A549 (cell line): Measurements from ENCODE around the gene RBM47. TPM values are rescaled to one million over a fixed set of nuclear protein-coding genes. Genes with fewer than 3 reads are reported as not detected.
A peak's percentile ranks its signal among the peaks of the same experiment; 100 is the strongest.

ENCODE experiments used
- ATAC-seq, 2 experiments: fragments of 200-7000 bp in 1 of 2; fragments of >200 bp in 1 of 2; cut with Nextera tagmentation in 1 of 2; cut with Tn5 transposase in 1 of 2; 3 replicates each; pipeline versions ENCODE4 v1.8.0 to v1.9.1; 2018 to 2020; ENCODE audit warnings: mild to moderate bottlenecking in 1 of 2, moderate library complexity in 1 of 2
- CTCF ChIA-PET: fragments of 300-600 bp; sonication (Branson Sonifier 250); formaldehyde crosslinking; extraction: SDS; loops from one replicate; lab custom pipeline; 2021; ENCODE audit warnings: antibody characterized with exemption, inconsistent platforms; lab: Yijun Ruan, JAX
- POLR2A ChIA-PET: fragments of 350-600 bp; formaldehyde crosslinking; extraction: SDS; loops from one replicate; lab custom pipeline; 2021; ENCODE audit warnings: antibody characterized with exemption, inconsistent platforms; lab: Yijun Ruan, JAX
- DNase-seq, 2 experiments: peaks; one replicate each; pipeline versions ENCODE4 v3.0.0 to v3.0.0-alpha.2; 2011 to 2016; ENCODE audit warnings: low read depth in 1 of 2, low spot score in 1 of 2
- FAIRE-seq: peaks from 2 replicates; lab custom pipeline; 2011; peaks lifted over from hg19 to GRCh38; lab: Jason Lieb, UNC
- H3K27ac ChIP-seq, 2 experiments: fragments of >200 bp; sonication (Bioruptor Twin); formaldehyde crosslinking; 3 replicates each; pipeline ENCODE4 v1.5.1; 2016 to 2017
- H3K4me1 ChIP-seq: fragments of >200 bp; sonication (Bioruptor Twin); formaldehyde crosslinking; 3 replicates; pipeline ENCODE4 v1.6.1; 2016
- H3K4me2 ChIP-seq: fragments of >200 bp; sonication (Bioruptor Twin); formaldehyde crosslinking; 3 replicates; pipeline ENCODE4 v1.6.1; 2016
- H3K4me3 ChIP-seq: fragments of >200 bp; sonication (Bioruptor Twin); formaldehyde crosslinking; 3 replicates; pipeline ENCODE4 v1.5.1; 2016
- H3K9me3 ChIP-seq: fragments of >200 bp; sonication (Bioruptor Twin); formaldehyde crosslinking; 3 replicates; pipeline ENCODE4 v1.6.1; 2016
- BHLHE40 ChIP-seq: IDR thresholded peaks from 2 replicates; pipeline ENCODE4 v1.6.1; 2012; ENCODE audit warnings: low read depth, low read length, inconsistent platforms
- CEBPB ChIP-seq, 2 experiments: fragments of >200 bp in 1 of 2; sonication (Bioruptor Twin) in 1 of 2; formaldehyde crosslinking in 1 of 2; IDR thresholded peaks; 2 replicates each; pipeline ENCODE4 v1.6.1; 2012 to 2016
- ELK1 ChIP-seq: fragments of 150-350 bp; IDR thresholded peaks from 2 replicates; pipeline ENCODE4 v1.6.1; 2014; ENCODE audit warnings: low read depth, mild to moderate bottlenecking, low read length
- EP300 ChIP-seq, 2 experiments: fragments of >200 bp; sonication (Bioruptor Twin); formaldehyde crosslinking; IDR thresholded peaks; 2 replicates in 1 of 2; 3 replicates in 1 of 2; pipeline ENCODE4 v1.6.1; 2016 to 2017
- FOSL2 ChIP-seq, 2 experiments: fragments of 450-650 bp in 1 of 2; fragments of >200 bp in 1 of 2; sonication (Bioruptor Twin) in 1 of 2; formaldehyde crosslinking; IDR thresholded peaks; 2 replicates each; pipeline versions ENCODE4 v1.5.0 to v1.6.1; 2016 to 2020; ENCODE audit warnings: mild to moderate bottlenecking in 1 of 2, moderate library complexity in 1 of 2
- FOXS1 ChIP-seq: fragments of 250-450 bp; sonication (Bioruptor Pico); IDR thresholded peaks from 2 replicates; pipeline ENCODE4 v1.5.0; 2020; ENCODE audit warnings: mild to moderate bottlenecking, moderate library complexity
- GATA3 ChIP-seq: IDR thresholded peaks from 2 replicates; pipeline ENCODE4 v1.6.1; 2012; ENCODE audit warnings: borderline replicate concordance
- HDAC2 ChIP-seq: fragments of 200-600 bp; sonication (generic); IDR thresholded peaks from 2 replicates; pipeline ENCODE4 v1.6.1; 2016
- HOXA7 ChIP-seq: fragments of 250-450 bp; sonication (Bioruptor Pico); IDR thresholded peaks from 2 replicates; pipeline ENCODE4 v1.5.0; 2020; ENCODE audit warnings: mild to moderate bottlenecking, moderate library complexity
- HOXB5 ChIP-seq: fragments of 250-450 bp; sonication (Bioruptor Pico); IDR thresholded peaks from 2 replicates; pipeline ENCODE4 v1.5.0; 2020; ENCODE audit warnings: mild to moderate bottlenecking, moderate library complexity
- JUN ChIP-seq, 2 experiments: fragments of >200 bp; sonication (Bioruptor Twin); formaldehyde crosslinking; IDR thresholded peaks; 2 replicates in 1 of 2; 3 replicates in 1 of 2; pipeline ENCODE4 v1.6.1; 2016 to 2017
- JUNB ChIP-seq: fragments of >200 bp; sonication (Bioruptor Twin); formaldehyde crosslinking; IDR thresholded peaks from 2 replicates; pipeline ENCODE4 v1.6.1; 2016
- KDM5A ChIP-seq: fragments of 200-600 bp; sonication (generic); IDR thresholded peaks from 2 replicates; pipeline ENCODE4 v1.6.1; 2016; ENCODE audit warnings: antibody characterized with exemption, mild to moderate bottlenecking
- MAFK ChIP-seq: fragments of 450-650 bp; IDR thresholded peaks from 2 replicates; pipeline ENCODE4 v1.6.1; 2014; ENCODE audit not compliant: partially characterized antibody
- NFE2L2 ChIP-seq: fragments of 150-350 bp; conservative IDR thresholded peaks from 2 replicates; pipeline ENCODE4 v1.6.1; 2014; ENCODE audit warnings: low read length
- NPAS2 ChIP-seq: fragments of 250-450 bp; sonication (Bioruptor Pico); IDR thresholded peaks from 2 replicates; pipeline ENCODE4 v1.8.0; 2022; ENCODE audit warnings: mild to moderate bottlenecking, moderate library complexity, borderline replicate concordance
- PHF8 ChIP-seq: fragments of 200-600 bp; sonication (generic); IDR thresholded peaks from 2 replicates; pipeline ENCODE4 v1.6.1; 2016; ENCODE audit warnings: low read depth, mild to moderate bottlenecking, antibody characterized with exemption, moderate library complexity, borderline replicate concordance
- POLR2AphosphoS2 ChIP-seq: conservative IDR thresholded peaks from 2 replicates; pipeline ENCODE4 v1.6.1; 2012; ENCODE audit warnings: low read length, improper control_type of control experiment, inconsistent platforms
- RAD21 ChIP-seq, 2 experiments: fragments of >200 bp in 1 of 2; sonication (Bioruptor Twin) in 1 of 2; formaldehyde crosslinking in 1 of 2; IDR thresholded peaks in 1 of 2; conservative IDR thresholded peaks in 1 of 2; 2 replicates in 1 of 2; 3 replicates in 1 of 2; pipeline ENCODE4 v1.6.1; 2012 to 2018; ENCODE audit warnings: inconsistent platforms in 1 of 2
- SMC3 ChIP-seq: fragments of >200 bp; sonication (Bioruptor Twin); formaldehyde crosslinking; IDR thresholded peaks from 3 replicates; pipeline ENCODE4 v1.6.1; 2018; ENCODE audit warnings: inconsistent platforms
- ZFP36 ChIP-seq: fragments of 450-650 bp; IDR thresholded peaks from 2 replicates; pipeline ENCODE4 v1.6.1; 2014; ENCODE audit warnings: borderline replicate concordance; ENCODE audit not compliant: partially characterized antibody
- ZNF302 ChIP-seq: fragments of 250-450 bp; sonication (Bioruptor Pico); IDR thresholded peaks from 2 replicates; pipeline ENCODE4 v1.9.0; 2021; ENCODE audit warnings: inconsistent platforms, mild to moderate bottlenecking, moderate library complexity
- ZSCAN20 ChIP-seq: fragments of 250-450 bp; sonication (Bioruptor Pico); IDR thresholded peaks from 2 replicates; pipeline ENCODE4 v1.8.0; 2022; ENCODE audit warnings: mild to moderate bottlenecking, moderate library complexity
- WGBS: methylation state at CpG from one replicate; pipeline ENCODE4 v1.1.6; 2017; ENCODE audit errors: missing lambda C conversion rate; 5-methylcytosine and 5-hydroxymethylcytosine counted together
- polyA plus RNA-seq, 4 experiments: library from polyadenylated mRNA; depleted of rRNA in 3 of 4; stranded (reverse); fragments of >200 nt; fragmentation: RNase III in 1 of 4; extraction: RNeasy Plus Mini Kit Qiagen cat#74134 plus additional on column Dnase treatment in 1 of 4; gene quantifications; 2 replicates in 3 of 4; 3 replicates in 1 of 4; pipeline ENCODE4 v1.2.3, GENCODE V29; 2011 to 2017
- TF ChIP-seq, protein P1 (sequence below): fragments of 200-600 bp; sonication (generic); IDR thresholded peaks from 2 replicates; pipeline ENCODE4 v1.6.1; 2016; ENCODE audit warnings: antibody characterized with exemption, mild to moderate bottlenecking, moderate library complexity
- TF ChIP-seq, protein P2 (sequence below): IDR thresholded peaks from 2 replicates; pipeline ENCODE4 v1.6.1; 2012; ENCODE audit warnings: low read depth, borderline replicate concordance
- TF ChIP-seq, protein P3 (sequence below): fragments of >200 bp; sonication (Bioruptor Twin); formaldehyde crosslinking; IDR thresholded peaks from 2 replicates; pipeline ENCODE4 v1.6.1; 2016
- TF ChIP-seq, protein P4 (sequence below): IDR thresholded peaks from 2 replicates; pipeline ENCODE4 v1.6.1; 2012

The RBM47 gene
- polyA plus RNA-seq, 2 of the 4 experiments (the other 2 are of a cell fraction) = 38.1 to 43.3 TPM

- ATAC-seq = peak; percentile 71 to 81; a peak in 5 of 6 replicates
- H3K9me3 ChIP-seq = no peaks in the 10 kb centered on the region
- peak overlapping the region; percentile 60 to 79 for H3K27ac ChIP-seq
- H3K4me2 ChIP-seq = peak overlapping the region; percentile 55
- CTCF ChIA-PET = interaction anchor here (1.5 kb wide), 1 partner anchor 11 kb away, joined by 3 read pairs; no protein-coding TSS in a partner anchor
- TF ChIP-seq EP300 (IDR thresholded peaks at IDR 0.05) = peak; percentile 74 to 77; a peak in 3 of 5 replicates
- TF ChIP-seq CEBPB (IDR thresholded peaks at IDR 0.05) = peak; percentile 84 to 86
- TF ChIP-seq HOXB5 = no peak
- TF ChIP-seq ZNF302 (CRISPR knock-in tag) = no peak
- TF ChIP-seq, protein P1, sequence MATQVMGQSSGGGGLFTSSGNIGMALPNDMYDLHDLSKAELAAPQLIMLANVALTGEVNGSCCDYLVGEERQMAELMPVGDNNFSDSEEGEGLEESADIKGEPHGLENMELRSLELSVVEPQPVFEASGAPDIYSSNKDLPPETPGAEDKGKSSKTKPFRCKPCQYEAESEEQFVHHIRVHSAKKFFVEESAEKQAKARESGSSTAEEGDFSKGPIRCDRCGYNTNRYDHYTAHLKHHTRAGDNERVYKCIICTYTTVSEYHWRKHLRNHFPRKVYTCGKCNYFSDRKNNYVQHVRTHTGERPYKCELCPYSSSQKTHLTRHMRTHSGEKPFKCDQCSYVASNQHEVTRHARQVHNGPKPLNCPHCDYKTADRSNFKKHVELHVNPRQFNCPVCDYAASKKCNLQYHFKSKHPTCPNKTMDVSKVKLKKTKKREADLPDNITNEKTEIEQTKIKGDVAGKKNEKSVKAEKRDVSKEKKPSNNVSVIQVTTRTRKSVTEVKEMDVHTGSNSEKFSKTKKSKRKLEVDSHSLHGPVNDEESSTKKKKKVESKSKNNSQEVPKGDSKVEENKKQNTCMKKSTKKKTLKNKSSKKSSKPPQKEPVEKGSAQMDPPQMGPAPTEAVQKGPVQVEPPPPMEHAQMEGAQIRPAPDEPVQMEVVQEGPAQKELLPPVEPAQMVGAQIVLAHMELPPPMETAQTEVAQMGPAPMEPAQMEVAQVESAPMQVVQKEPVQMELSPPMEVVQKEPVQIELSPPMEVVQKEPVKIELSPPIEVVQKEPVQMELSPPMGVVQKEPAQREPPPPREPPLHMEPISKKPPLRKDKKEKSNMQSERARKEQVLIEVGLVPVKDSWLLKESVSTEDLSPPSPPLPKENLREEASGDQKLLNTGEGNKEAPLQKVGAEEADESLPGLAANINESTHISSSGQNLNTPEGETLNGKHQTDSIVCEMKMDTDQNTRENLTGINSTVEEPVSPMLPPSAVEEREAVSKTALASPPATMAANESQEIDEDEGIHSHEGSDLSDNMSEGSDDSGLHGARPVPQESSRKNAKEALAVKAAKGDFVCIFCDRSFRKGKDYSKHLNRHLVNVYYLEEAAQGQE = no peak
- TF ChIP-seq FOSL2 (IDR thresholded peaks at IDR 0.05) = peak; percentile 66
- TF ChIP-seq FOSL2 (CRISPR knock-in tag; IDR thresholded peaks at IDR 0.05) = peak; percentile 58; the same call in 1 of the 2 replicates
- TF ChIP-seq NPAS2 = no peak
- TF ChIP-seq JUN (IDR thresholded peaks at IDR 0.05) = peak; percentile 63 to 69; a peak in 3 of 5 replicates
- no peak for TF ChIP-seq BHLHE40
- TF ChIP-seq POLR2AphosphoS2 = no peak
- peak in 1 of 2 experiments; percentile 29; a peak in 1 of 5 replicates for TF ChIP-seq RAD21 (conservative IDR thresholded peaks at IDR 0.05 in 1 of 2, IDR thresholded peaks at IDR 0.05 in 1 of 2)
- TF ChIP-seq JUNB = peak; percentile 77
- TF ChIP-seq FOXS1 = no peak
- peak; percentile 37; the same call in 1 of the 2 replicates for TF ChIP-seq GATA3
- TF ChIP-seq, protein P2, sequence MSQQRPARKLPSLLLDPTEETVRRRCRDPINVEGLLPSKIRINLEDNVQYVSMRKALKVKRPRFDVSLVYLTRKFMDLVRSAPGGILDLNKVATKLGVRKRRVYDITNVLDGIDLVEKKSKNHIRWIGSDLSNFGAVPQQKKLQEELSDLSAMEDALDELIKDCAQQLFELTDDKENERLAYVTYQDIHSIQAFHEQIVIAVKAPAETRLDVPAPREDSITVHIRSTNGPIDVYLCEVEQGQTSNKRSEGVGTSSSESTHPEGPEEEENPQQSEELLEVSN = no peak
- TF ChIP-seq, protein P3, sequence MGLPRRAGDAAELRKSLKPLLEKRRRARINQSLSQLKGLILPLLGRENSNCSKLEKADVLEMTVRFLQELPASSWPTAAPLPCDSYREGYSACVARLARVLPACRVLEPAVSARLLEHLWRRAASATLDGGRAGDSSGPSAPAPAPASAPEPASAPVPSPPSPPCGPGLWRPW = peak; percentile 44; the same call in 1 of the 2 replicates
- TF ChIP-seq NFE2L2 = no peak
- TF ChIP-seq, all 56 proteins: peak for 8
- no peak overlapping the region for H3K4me3 ChIP-seq
- 91% methylated on average over 1 of the region's 1 CpG for WGBS
- DNase-seq (peak in 1 of 2 experiments; percentile 52), FAIRE-seq (no peak)
- peaks cover 78% of the 10 kb centered on the region for H3K4me1 ChIP-seq
- POLR2A ChIA-PET = no interaction called here
Observed at GRCh38 chr4:40486534-40486933, 143.1 kb downstream of the RBM47 start.

DNA sequence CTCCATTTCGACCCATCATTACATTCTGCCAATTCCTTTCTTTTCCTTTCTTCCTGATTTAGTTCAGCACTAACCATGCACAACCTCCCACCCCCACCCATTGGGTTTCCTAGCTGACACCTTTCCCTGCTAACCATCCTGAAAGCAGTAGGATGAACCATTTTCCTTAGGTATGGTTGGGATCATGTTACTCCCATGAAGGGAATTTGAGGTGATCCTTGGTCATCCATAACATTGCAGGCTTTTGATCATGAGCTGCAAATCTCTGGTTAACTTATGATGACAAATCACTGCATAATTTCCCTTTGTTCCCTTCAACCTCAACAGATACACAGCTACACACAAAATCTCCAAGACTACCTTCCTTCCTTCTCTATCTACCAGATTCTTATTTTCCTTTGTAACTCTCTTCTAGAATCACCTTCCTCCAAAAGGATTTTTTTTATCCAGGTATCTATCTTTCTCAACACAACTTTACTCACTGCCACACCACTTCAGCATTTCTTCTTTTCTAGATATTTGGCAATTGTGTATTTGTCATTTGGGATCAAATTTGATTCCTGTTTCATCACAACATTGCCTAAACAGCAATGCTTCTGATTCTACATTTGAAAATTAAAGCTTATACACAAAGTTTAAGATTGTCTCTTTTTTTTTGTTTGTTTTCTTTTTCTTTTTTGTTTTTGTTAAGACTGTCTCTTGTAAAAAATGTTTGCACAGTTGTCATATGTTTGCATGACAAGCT is 145.1 kb downstream of the RBM47 start:
- 88% methylated on average over 1 of the region's 1 CpG for WGBS
- ChIA-PET CTCF (interaction anchor here (0.8 to 1.2 kb wide), 4 partner anchors 31 to 216 kb away, joined by 3 to 5 read pairs (median 3); no protein-coding TSS in a partner anchor), POLR2A (no interaction called here)
- Histone ChIP-seq H3K4me3 (no peak overlapping the region), H3K9me3 (no peaks in the 10 kb centered on the region), H3K27ac (peak overlapping the region; percentile 5 to 9; a peak in 4 of 6 replicates), H3K4me2 (peak overlapping the region; percentile 37; the same call in 2 of the 3 replicates), H3K4me1 (peaks cover 68% of the 10 kb centered on the region)
- ATAC-seq = no peak
- no peak for DNase-seq
- no peak for FAIRE-seq
- TF ChIP-seq PHF8 (no peak), ZFP36 (no peak), RAD21 (conservative IDR thresholded peaks at IDR 0.05 in 1 of 2, IDR thresholded peaks at IDR 0.05 in 1 of 2) (no peak), HDAC2 (no peak), FOSL2 (IDR thresholded peaks at IDR 0.05) (no peak), FOSL2 (CRISPR knock-in tag; IDR thresholded peaks at IDR 0.05) (no peak), JUN (IDR thresholded peaks at IDR 0.05) (no peak), HOXA7 (CRISPR knock-in tag) (no peak), ELK1 (no peak), SMC3 (no peak), KDM5A (no peak), MAFK (no peak), ZSCAN20 (CRISPR knock-in tag) (no peak)
- TF ChIP-seq, protein P4, sequence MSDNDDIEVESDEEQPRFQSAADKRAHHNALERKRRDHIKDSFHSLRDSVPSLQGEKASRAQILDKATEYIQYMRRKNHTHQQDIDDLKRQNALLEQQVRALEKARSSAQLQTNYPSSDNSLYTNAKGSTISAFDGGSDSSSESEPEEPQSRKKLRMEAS = no peak
- TF ChIP-seq, protein P1 = no peak
